Activated CD4-positive, CD25-positive, alpha-beta regulatory T cell treated with anti-CD3 and anti-CD28 coated beads, Interleukin-2, amount 50 U/mL, for 72 hours (primary cell): Measurements from ENCODE around the gene PNPLA4.

ENCODE experiments used
- DNase-seq: peaks from one replicate; pipeline ENCODE4 v3.0.0; 2021

The PNPLA4 gene

DNA sequence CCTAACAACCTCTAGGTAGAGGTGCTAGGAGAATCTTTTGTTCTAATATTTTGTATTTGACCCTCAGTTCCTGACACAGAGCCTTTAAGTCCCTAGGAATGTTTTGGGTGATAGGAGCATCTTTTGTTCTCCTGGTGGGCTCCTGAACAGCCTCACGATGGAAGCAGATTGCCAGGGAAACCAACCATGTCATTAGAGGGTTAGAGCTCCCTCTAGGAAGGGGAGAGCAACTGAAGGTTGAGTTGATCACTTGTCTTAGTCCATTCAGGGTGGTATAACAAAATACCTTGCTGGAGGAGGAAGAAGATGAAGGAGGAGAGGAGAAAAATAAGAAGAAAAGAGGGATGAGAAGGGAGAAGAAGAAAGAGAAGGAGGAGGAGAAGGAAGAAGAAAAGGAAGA lies 75.0 kb downstream of the PNPLA4 start:
- no peak for DNase-seq
